H1 (cell line): Measurements from ENCODE around the gene DOK6. TPM values are rescaled to one million over a fixed set of nuclear protein-coding genes. Genes with fewer than 3 reads are reported as not detected.

Experiments
- CTCF ChIA-PET: fragments of 300-600 bp; sonication (Branson Sonifier 250); formaldehyde crosslinking; loops from one replicate; lab custom pipeline; 2021; ENCODE audit not compliant: partially characterized antibody; lab: Charles Lee
- POLR2A ChIA-PET: fragments of 300-600 bp; sonication (Branson Sonifier 250); formaldehyde crosslinking; loops from one replicate; lab custom pipeline; 2021; ENCODE audit warnings: inconsistent platforms; ENCODE audit not compliant: partially characterized antibody; lab: Charles Lee
- DNase-seq, 2 experiments: peaks; one replicate each; pipeline versions ENCODE4 v3.0.0 to v3.0.0-alpha.2; 2010 to 2022; ENCODE audit warnings: low spot score in 2 of 2, low read depth in 1 of 2, mixed read lengths in 1 of 2
- FAIRE-seq: peaks from 2 replicates; lab custom pipeline; 2011; peaks lifted over from hg19 to GRCh38; lab: Jason Lieb, UNC
- H2AFZ ChIP-seq: 2 replicates; pipeline ENCODE4 v1.8.1; 2012; ENCODE audit warnings: low read length, inconsistent platforms
- H2AK5ac ChIP-seq: 2 replicates; pipeline ENCODE4 v1.6.1; 2013; ENCODE audit warnings: low read depth, low read length
- H2BK120ac ChIP-seq: replicated peaks from 2 replicates; pipeline ENCODE3; 2013; ENCODE audit warnings: low read depth, low read length, inconsistent platforms
- H2BK12ac ChIP-seq: 2 replicates; pipeline ENCODE4 v1.6.1; 2013; ENCODE audit warnings: low read depth, low read length
- H2BK15ac ChIP-seq: 2 replicates; pipeline ENCODE4 v1.6.1; 2013; ENCODE audit warnings: low read length
- H2BK20ac ChIP-seq: 2 replicates; pipeline ENCODE4 v1.6.1; 2013; ENCODE audit warnings: low read length
- H2BK5ac ChIP-seq: 2 replicates; pipeline ENCODE4 v1.6.1; 2013; ENCODE audit warnings: low read depth, low read length
- H3K14ac ChIP-seq: 2 replicates; pipeline ENCODE4 v1.6.1; 2013; ENCODE audit warnings: inconsistent platforms; ENCODE audit not compliant: insufficient read length
- H3K18ac ChIP-seq: 2 replicates; pipeline ENCODE4 v1.6.1; 2013; ENCODE audit warnings: low read length; ENCODE audit errors: extremely low read depth
- H3K23ac ChIP-seq: 2 replicates; pipeline ENCODE4 v1.6.1; 2013; ENCODE audit warnings: inconsistent platforms; ENCODE audit not compliant: insufficient read length
- H3K23me2 ChIP-seq: 2 replicates; pipeline ENCODE4 v1.6.1; 2013; ENCODE audit warnings: low read depth, low read length
- H3K27ac ChIP-seq: 2 replicates; pipeline ENCODE4 v1.6.1; 2011; ENCODE audit warnings: low read depth, low read length, inconsistent platforms
- H3K27me3 ChIP-seq, 4 experiments: replicated peaks in 1 of 4; 1 replicate in 1 of 4; 2 replicates in 3 of 4; pipeline versions ENCODE4 v1.6.1 to v1.8.1; 2011 to 2013; ENCODE audit warnings: low read length in 3 of 4, mild to moderate bottlenecking in 3 of 4, inconsistent platforms in 2 of 4, mixed read lengths in 2 of 4, moderate library complexity in 1 of 4; ENCODE audit not compliant: control insufficient read depth in 3 of 4, insufficient read depth in 3 of 4; ENCODE audit errors: extremely low read depth in 1 of 4
- H3K36me3 ChIP-seq, 4 experiments: 2 replicates each; pipeline versions ENCODE4 v1.6.1 to v1.8.1; 2011 to 2013; ENCODE audit warnings: mild to moderate bottlenecking in 4 of 4, low read length in 3 of 4, moderate library complexity in 2 of 4, control low read depth in 1 of 4, inconsistent platforms in 1 of 4; ENCODE audit not compliant: insufficient read depth in 4 of 4, control insufficient read depth in 2 of 4
- H3K4ac ChIP-seq: replicated peaks from 2 replicates; pipeline ENCODE3; 2013; ENCODE audit warnings: low read length, low read depth, mixed read lengths, inconsistent platforms; ENCODE audit not compliant: insufficient read length
- H3K4me1 ChIP-seq, 4 experiments: replicated peaks in 1 of 4; 1 replicate in 1 of 4; 2 replicates in 3 of 4; pipeline versions ENCODE4 v1.6.1 to v1.8.1; 2011 to 2013; ENCODE audit warnings: low read length in 3 of 4, inconsistent platforms in 2 of 4, mixed read lengths in 1 of 4; ENCODE audit not compliant: insufficient read depth in 4 of 4, control insufficient read depth in 3 of 4
- H3K4me2 ChIP-seq, 2 experiments: 2 replicates each; pipeline versions ENCODE4 v1.6.1 to v1.8.1; 2011 to 2013; ENCODE audit warnings: low read depth in 2 of 2, low read length in 2 of 2, control low read depth in 1 of 2, inconsistent platforms in 1 of 2, mild to moderate bottlenecking in 1 of 2; ENCODE audit not compliant: insufficient read depth in 1 of 2
- H3K4me3 ChIP-seq, 4 experiments: fragments of 200-600, 300-600 bp in 1 of 4; sonication (generic), shearing (Covaris generic), sonication (Bioruptor Twin) in 1 of 4; 2 replicates each; pipeline versions ENCODE4 v1.5.1 to v1.8.1; 2011 to 2016; ENCODE audit warnings: low read length in 4 of 4, low read depth in 3 of 4, control low read depth in 2 of 4, inconsistent platforms in 2 of 4, mild to moderate bottlenecking in 2 of 4, mixed read lengths in 1 of 4, moderate library complexity in 1 of 4; ENCODE audit not compliant: insufficient read depth in 2 of 4; ENCODE audit errors: extremely low read depth in 1 of 4
- H3K56ac ChIP-seq: replicated peaks from 2 replicates; pipeline ENCODE3; 2013; ENCODE audit warnings: low read depth, mild to moderate bottlenecking, mixed read lengths, low read length, inconsistent platforms; ENCODE audit not compliant: insufficient read length
- H3K79me1 ChIP-seq: 2 replicates; pipeline ENCODE4 v1.6.1; 2013; ENCODE audit warnings: low read depth, low read length, control low read depth
- H3K79me2 ChIP-seq, 2 experiments: 2 replicates each; pipeline versions ENCODE4 v1.6.1 to v1.8.1; 2012 to 2013; ENCODE audit warnings: low read length in 2 of 2, mild to moderate bottlenecking in 2 of 2, inconsistent platforms in 1 of 2; ENCODE audit not compliant: insufficient read depth in 2 of 2, control insufficient read depth in 1 of 2
- H3K9ac ChIP-seq, 4 experiments: replicated peaks in 1 of 4; 1 replicate in 1 of 4; 2 replicates in 3 of 4; pipeline versions ENCODE4 v1.6.1 to v1.8.1; 2011 to 2013; ENCODE audit warnings: low read depth in 3 of 4, low read length in 3 of 4, control low read depth in 2 of 4, mild to moderate bottlenecking in 2 of 4, moderate library complexity in 2 of 4, inconsistent platforms in 1 of 4; ENCODE audit errors: extremely low read depth in 1 of 4
- H3K9me3 ChIP-seq, 2 experiments: 2 replicates each; pipeline versions ENCODE4 v1.6.1 to v1.8.1; 2012 to 2013; ENCODE audit warnings: mild to moderate bottlenecking in 2 of 2, moderate library complexity in 2 of 2, control low read depth in 1 of 2, inconsistent platforms in 1 of 2, low read depth in 1 of 2, low read length in 1 of 2, mixed read lengths in 1 of 2; ENCODE audit not compliant: insufficient read depth in 2 of 2
- H4K20me1 ChIP-seq, 2 experiments: replicated peaks in 1 of 2; 2 replicates each; pipeline versions ENCODE3 to v1.8.1; 2011 to 2013; ENCODE audit warnings: inconsistent platforms in 2 of 2, low read length in 2 of 2, mild to moderate bottlenecking in 1 of 2; ENCODE audit not compliant: insufficient read depth in 2 of 2, control insufficient read depth in 1 of 2
- H4K5ac ChIP-seq: 2 replicates; pipeline ENCODE4 v1.6.1; 2013; ENCODE audit warnings: low read length, low read depth, mixed read lengths, inconsistent platforms; ENCODE audit not compliant: insufficient read length
- H4K8ac ChIP-seq: 2 replicates; pipeline ENCODE4 v1.8.0; 2013; ENCODE audit warnings: mild to moderate bottlenecking, moderate library complexity, low read length, inconsistent platforms; ENCODE audit not compliant: insufficient read depth; ENCODE audit errors: extremely low read depth
- H4K91ac ChIP-seq: replicated peaks from 2 replicates; pipeline ENCODE3; 2013; ENCODE audit warnings: low read length, mixed read lengths, inconsistent platforms; ENCODE audit not compliant: insufficient read length
- CREB1 ChIP-seq: IDR thresholded peaks from 2 replicates; pipeline ENCODE4 v1.6.1; 2012; ENCODE audit warnings: inconsistent platforms
- SRF ChIP-seq: IDR thresholded peaks from 2 replicates; pipeline ENCODE4 v1.6.1; 2011; ENCODE audit warnings: mild to moderate bottlenecking, low read depth, low read length, moderate library complexity
- WGBS, 2 experiments: shearing (Covaris generic) in 1 of 2; methylation state at CpG; one replicate each; pipeline versions ENCODE4 v1.1.6 to v1.1.7; 2013 to 2015; ENCODE audit warnings: low lambda C conversion rate in 2 of 2, mixed read lengths in 2 of 2, inconsistent platforms in 1 of 2, low coverage in 1 of 2, missing lambda C conversion rate in 1 of 2; ENCODE audit not compliant: insufficient replicate concordance in 2 of 2, insufficient coverage in 1 of 2, insufficient read length in 1 of 2; ENCODE audit errors: extremely low coverage in 1 of 2, missing lambda C conversion rate in 1 of 2; 5-methylcytosine and 5-hydroxymethylcytosine counted together
- polyA plus RNA-seq, 7 experiments: library from polyadenylated mRNA; depleted of rRNA in 3 of 7; stranded (reverse) in 5 of 7; unstranded in 2 of 7; fragments of >200 nt in 5 of 7; fragments of 200-250 nt in 2 of 7; gene quantifications; 1 replicate in 5 of 7; 2 replicates in 1 of 7; 4 replicates in 1 of 7; pipeline versions ENCODE4 v1.2.1 to v1.2.3, GENCODE V29; 2011 to 2013; ENCODE audit warnings: missing spikeins in 2 of 7, mixed read lengths in 2 of 7
- total RNA-seq: library from RNA; stranded (reverse); fragmentation: NEBNext Ultra II Directional; extraction: Animal tissue kit (Norgen Biotek cat#: 25700); gene quantifications from 2 replicates; pipeline ENCODE4 v1.2.1, GENCODE V29; 2021

DOK6 gene
- total and polyA plus RNA-seq, 2 of the 8 experiments (the other 6 are each of a cell fraction or from before 2014, with no cell fraction given), result 0.33 to 0.50 TPM

- no peak overlapping the region for H3K56ac ChIP-seq
- no peak overlapping the region for H3K18ac ChIP-seq
- H2BK120ac ChIP-seq, result no peak overlapping the region
- H2AK5ac ChIP-seq, result no peak overlapping the region
- H2BK20ac ChIP-seq, result no peak overlapping the region
- DNase-seq (no peak), FAIRE-seq (no peak)
- H3K36me3 ChIP-seq, result no peaks in the 10 kb centered on the region
- H3K4me3 ChIP-seq, result no peak overlapping the region
- no peak overlapping the region for H2BK15ac ChIP-seq
- no peak overlapping the region for H3K9ac ChIP-seq
- no peaks in the 10 kb centered on the region for H3K23me2 ChIP-seq
- H4K8ac ChIP-seq, result no peak overlapping the region
- 95 to 100% methylated on average over 1 of the region's 1 CpG for WGBS, 2 experiments
- no peaks in the 10 kb centered on the region for H3K4me1 ChIP-seq
- POLR2A ChIA-PET, result no interaction called here
- no peaks in the 10 kb centered on the region for H3K79me2 ChIP-seq
- H2BK5ac ChIP-seq, result no peak overlapping the region
- no peaks in the 10 kb centered on the region for H3K9me3 ChIP-seq
- no peak overlapping the region for H2BK12ac ChIP-seq
- no peak overlapping the region for H2AFZ ChIP-seq
- H4K5ac ChIP-seq, result no peak overlapping the region
- H3K4me2 ChIP-seq, result no peak overlapping the region
- H3K4ac ChIP-seq, result no peak overlapping the region
- no peak overlapping the region for H3K27ac ChIP-seq
- CTCF ChIA-PET, result no interaction called here
- H3K27me3 ChIP-seq, result no peaks in the 10 kb centered on the region
- H3K79me1 ChIP-seq, result no peaks in the 10 kb centered on the region
- H4K20me1 ChIP-seq, result no peaks in the 10 kb centered on the region
- H3K23ac ChIP-seq, result no peak overlapping the region
- H4K91ac ChIP-seq, result no peak overlapping the region
- no peak overlapping the region for H3K14ac ChIP-seq
- TF ChIP-seq CREB1 (no peak), SRF (no peak)
Measured at GRCh38 chr18:69786427-69786826, 385.7 kb downstream of the DOK6 start.
